H1 (cell line): ENCODE results near the gene FRA10AC1. TPM values are rescaled to one million over a fixed set of nuclear protein-coding genes. Genes with fewer than 3 reads are reported as not detected.

Experiments
- ASH2L ChIP-seq: fragments of 200-600, 300-600 bp; sonication (generic); IDR thresholded peaks from one replicate; pipeline ENCODE4 v1.7.1; 2017; ENCODE audit warnings: low read length
- GABPA ChIP-seq: IDR thresholded peaks from 2 replicates; pipeline ENCODE4 v1.6.1; 2011; ENCODE audit warnings: mild to moderate bottlenecking, low read length, moderate library complexity, borderline replicate concordance; ENCODE audit not compliant: insufficient read depth
- JUND ChIP-seq: IDR thresholded peaks from 2 replicates; pipeline ENCODE4 v1.6.1; 2011; ENCODE audit warnings: mild to moderate bottlenecking, improper control_type of control experiment, low read length
- KDM5A ChIP-seq: fragments of 200-600 bp; IDR thresholded peaks from 2 replicates; pipeline ENCODE4 v1.7.1; 2012; ENCODE audit warnings: mild to moderate bottlenecking, low read length, inconsistent platforms, mixed read lengths
- TEAD4 ChIP-seq: IDR thresholded peaks from 2 replicates; pipeline ENCODE4 v1.6.1; 2012; ENCODE audit warnings: low read depth, low read length, inconsistent platforms, mixed read lengths
- YY1 ChIP-seq: IDR thresholded peaks from 2 replicates; pipeline ENCODE4 v1.6.1; 2011; ENCODE audit warnings: low read depth, mild to moderate bottlenecking, low read length
- polyA plus RNA-seq, 7 experiments: library from polyadenylated mRNA; depleted of rRNA in 3 of 7; stranded (reverse) in 5 of 7; unstranded in 2 of 7; fragments of >200 nt in 5 of 7; fragments of 200-250 nt in 2 of 7; gene quantifications; 1 replicate in 5 of 7; 2 replicates in 1 of 7; 4 replicates in 1 of 7; pipeline versions ENCODE4 v1.2.1 to v1.2.3, GENCODE V29; 2011 to 2013; ENCODE audit warnings: missing spikeins in 2 of 7, mixed read lengths in 2 of 7
- total RNA-seq: library from RNA; stranded (reverse); fragmentation: NEBNext Ultra II Directional; extraction: Animal tissue kit (Norgen Biotek cat#: 25700); gene quantifications from 2 replicates; pipeline ENCODE4 v1.2.1, GENCODE V29; 2021
- TF ChIP-seq, protein P1 (sequence below): fragments of 300-600 bp; sonication (generic); IDR thresholded peaks from 2 replicates; pipeline ENCODE4 v1.7.1; 2012; ENCODE audit warnings: low read length, moderate library complexity, mild to moderate bottlenecking, inconsistent platforms; ENCODE audit not compliant: insufficient replicate concordance

Gene FRA10AC1
- total and polyA plus RNA-seq, 2 of the 8 experiments (the other 6 are each of a cell fraction or from before 2014, with no cell fraction given) = 4.4 to 13.5 TPM

DNA sequence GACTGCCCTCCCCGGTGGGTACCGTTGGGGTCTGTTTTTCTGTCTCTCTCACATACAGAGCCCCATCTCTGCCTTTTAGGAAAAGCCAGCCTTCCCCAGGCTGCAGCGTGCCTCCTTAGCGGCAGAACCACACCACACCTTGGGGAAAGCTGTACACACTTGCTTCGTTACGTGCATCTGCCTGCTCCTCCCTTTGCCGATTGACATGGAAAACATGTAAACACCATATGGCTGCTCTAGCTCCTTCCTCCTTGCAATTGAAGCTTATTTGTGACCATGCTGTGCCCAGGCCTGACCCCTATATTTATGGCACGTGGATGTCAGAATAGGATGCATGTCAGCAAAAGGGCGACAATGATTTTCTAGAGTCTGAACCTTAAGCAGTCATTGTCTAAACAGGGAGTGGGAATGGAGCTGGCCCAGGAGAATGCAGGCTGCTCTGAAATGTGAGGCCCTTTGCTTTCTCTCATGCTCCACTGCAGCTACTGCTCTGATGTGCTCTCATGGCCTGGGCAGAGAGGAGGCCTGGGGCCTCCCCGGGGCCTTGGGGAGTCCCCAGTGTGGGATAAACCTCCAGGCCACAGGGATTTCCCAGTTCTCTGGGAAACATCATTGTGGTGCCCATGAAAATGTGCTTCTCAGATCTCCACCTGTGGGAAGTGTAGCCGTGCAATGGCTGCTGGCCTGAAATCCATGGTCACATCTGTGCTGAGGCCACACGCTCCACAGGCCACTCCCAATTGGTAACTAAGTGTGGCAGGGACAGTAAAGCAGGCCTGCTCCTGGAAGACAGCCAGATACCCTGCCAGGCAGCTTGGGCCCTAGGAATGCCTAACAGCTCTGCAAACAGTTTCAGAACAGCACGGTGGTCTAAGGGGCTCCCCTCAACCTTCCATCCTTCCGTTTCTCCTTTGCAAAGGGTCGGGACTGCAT, 71.5 kb downstream of the FRA10AC1 start (continued):
- TF ChIP-seq, protein P1, sequence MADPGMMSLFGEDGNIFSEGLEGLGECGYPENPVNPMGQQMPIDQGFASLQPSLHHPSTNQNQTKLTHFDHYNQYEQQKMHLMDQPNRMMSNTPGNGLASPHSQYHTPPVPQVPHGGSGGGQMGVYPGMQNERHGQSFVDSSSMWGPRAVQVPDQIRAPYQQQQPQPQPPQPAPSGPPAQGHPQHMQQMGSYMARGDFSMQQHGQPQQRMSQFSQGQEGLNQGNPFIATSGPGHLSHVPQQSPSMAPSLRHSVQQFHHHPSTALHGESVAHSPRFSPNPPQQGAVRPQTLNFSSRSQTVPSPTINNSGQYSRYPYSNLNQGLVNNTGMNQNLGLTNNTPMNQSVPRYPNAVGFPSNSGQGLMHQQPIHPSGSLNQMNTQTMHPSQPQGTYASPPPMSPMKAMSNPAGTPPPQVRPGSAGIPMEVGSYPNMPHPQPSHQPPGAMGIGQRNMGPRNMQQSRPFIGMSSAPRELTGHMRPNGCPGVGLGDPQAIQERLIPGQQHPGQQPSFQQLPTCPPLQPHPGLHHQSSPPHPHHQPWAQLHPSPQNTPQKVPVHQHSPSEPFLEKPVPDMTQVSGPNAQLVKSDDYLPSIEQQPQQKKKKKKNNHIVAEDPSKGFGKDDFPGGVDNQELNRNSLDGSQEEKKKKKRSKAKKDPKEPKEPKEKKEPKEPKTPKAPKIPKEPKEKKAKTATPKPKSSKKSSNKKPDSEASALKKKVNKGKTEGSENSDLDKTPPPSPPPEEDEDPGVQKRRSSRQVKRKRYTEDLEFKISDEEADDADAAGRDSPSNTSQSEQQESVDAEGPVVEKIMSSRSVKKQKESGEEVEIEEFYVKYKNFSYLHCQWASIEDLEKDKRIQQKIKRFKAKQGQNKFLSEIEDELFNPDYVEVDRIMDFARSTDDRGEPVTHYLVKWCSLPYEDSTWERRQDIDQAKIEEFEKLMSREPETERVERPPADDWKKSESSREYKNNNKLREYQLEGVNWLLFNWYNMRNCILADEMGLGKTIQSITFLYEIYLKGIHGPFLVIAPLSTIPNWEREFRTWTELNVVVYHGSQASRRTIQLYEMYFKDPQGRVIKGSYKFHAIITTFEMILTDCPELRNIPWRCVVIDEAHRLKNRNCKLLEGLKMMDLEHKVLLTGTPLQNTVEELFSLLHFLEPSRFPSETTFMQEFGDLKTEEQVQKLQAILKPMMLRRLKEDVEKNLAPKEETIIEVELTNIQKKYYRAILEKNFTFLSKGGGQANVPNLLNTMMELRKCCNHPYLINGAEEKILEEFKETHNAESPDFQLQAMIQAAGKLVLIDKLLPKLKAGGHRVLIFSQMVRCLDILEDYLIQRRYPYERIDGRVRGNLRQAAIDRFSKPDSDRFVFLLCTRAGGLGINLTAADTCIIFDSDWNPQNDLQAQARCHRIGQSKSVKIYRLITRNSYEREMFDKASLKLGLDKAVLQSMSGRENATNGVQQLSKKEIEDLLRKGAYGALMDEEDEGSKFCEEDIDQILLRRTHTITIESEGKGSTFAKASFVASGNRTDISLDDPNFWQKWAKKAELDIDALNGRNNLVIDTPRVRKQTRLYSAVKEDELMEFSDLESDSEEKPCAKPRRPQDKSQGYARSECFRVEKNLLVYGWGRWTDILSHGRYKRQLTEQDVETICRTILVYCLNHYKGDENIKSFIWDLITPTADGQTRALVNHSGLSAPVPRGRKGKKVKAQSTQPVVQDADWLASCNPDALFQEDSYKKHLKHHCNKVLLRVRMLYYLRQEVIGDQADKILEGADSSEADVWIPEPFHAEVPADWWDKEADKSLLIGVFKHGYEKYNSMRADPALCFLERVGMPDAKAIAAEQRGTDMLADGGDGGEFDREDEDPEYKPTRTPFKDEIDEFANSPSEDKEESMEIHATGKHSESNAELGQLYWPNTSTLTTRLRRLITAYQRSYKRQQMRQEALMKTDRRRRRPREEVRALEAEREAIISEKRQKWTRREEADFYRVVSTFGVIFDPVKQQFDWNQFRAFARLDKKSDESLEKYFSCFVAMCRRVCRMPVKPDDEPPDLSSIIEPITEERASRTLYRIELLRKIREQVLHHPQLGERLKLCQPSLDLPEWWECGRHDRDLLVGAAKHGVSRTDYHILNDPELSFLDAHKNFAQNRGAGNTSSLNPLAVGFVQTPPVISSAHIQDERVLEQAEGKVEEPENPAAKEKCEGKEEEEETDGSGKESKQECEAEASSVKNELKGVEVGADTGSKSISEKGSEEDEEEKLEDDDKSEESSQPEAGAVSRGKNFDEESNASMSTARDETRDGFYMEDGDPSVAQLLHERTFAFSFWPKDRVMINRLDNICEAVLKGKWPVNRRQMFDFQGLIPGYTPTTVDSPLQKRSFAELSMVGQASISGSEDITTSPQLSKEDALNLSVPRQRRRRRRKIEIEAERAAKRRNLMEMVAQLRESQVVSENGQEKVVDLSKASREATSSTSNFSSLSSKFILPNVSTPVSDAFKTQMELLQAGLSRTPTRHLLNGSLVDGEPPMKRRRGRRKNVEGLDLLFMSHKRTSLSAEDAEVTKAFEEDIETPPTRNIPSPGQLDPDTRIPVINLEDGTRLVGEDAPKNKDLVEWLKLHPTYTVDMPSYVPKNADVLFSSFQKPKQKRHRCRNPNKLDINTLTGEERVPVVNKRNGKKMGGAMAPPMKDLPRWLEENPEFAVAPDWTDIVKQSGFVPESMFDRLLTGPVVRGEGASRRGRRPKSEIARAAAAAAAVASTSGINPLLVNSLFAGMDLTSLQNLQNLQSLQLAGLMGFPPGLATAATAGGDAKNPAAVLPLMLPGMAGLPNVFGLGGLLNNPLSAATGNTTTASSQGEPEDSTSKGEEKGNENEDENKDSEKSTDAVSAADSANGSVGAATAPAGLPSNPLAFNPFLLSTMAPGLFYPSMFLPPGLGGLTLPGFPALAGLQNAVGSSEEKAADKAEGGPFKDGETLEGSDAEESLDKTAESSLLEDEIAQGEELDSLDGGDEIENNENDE = no peak
- TF ChIP-seq JUND = no peak
- TF ChIP-seq YY1 = no peak
- TF ChIP-seq TEAD4 = no peak
- TF ChIP-seq GABPA = no peak
- TF ChIP-seq KDM5A = no peak
- TF ChIP-seq ASH2L = no peak
